H9 (cell line): ENCODE measurements around the gene SRGAP1. TPM values are rescaled to one million over a fixed set of nuclear protein-coding genes. Genes with fewer than 3 reads are reported as not detected.
A peak's percentile ranks its signal among the peaks of the same experiment; 100 is the strongest.

Experiments used
- DNase-seq: peaks from one replicate; pipeline ENCODE4 v3.0.0-alpha.2; 2017
- H2AFZ ChIP-seq: one replicate; pipeline ENCODE4 v1.6.1; 2013; ENCODE audit warnings: mild to moderate bottlenecking, low read length, control low read depth, moderate library complexity
- H2AK5ac ChIP-seq: 2 replicates; pipeline ENCODE4 v1.6.1; 2013; ENCODE audit warnings: low read length, control low read depth, mixed read lengths; ENCODE audit not compliant: insufficient read length
- H2BK120ac ChIP-seq: one replicate; pipeline ENCODE4 v1.6.1; 2013; ENCODE audit warnings: low read depth, mild to moderate bottlenecking, low read length, control low read depth, inconsistent platforms; ENCODE audit not compliant: poor library complexity, severe bottlenecking
- H2BK12ac ChIP-seq: 2 replicates; pipeline ENCODE4 v1.6.1; 2013; ENCODE audit warnings: low read length, control low read depth, mixed read lengths, low read depth; ENCODE audit not compliant: insufficient read length
- H2BK15ac ChIP-seq: 2 replicates; pipeline ENCODE4 v1.6.1; 2013; ENCODE audit warnings: low read depth, low read length, control low read depth
- H2BK20ac ChIP-seq: one replicate; pipeline ENCODE4 v1.6.1; 2013; ENCODE audit warnings: low read depth, mild to moderate bottlenecking, low read length, control low read depth, inconsistent platforms; ENCODE audit not compliant: poor library complexity, severe bottlenecking
- H2BK5ac ChIP-seq: 2 replicates; pipeline ENCODE4 v1.6.1; 2013; ENCODE audit warnings: low read length, control low read depth, mixed read lengths; ENCODE audit not compliant: insufficient read length
- H3K14ac ChIP-seq: 2 replicates; pipeline ENCODE4 v1.6.1; 2013; ENCODE audit warnings: low read length, control low read depth; ENCODE audit not compliant: insufficient read depth
- H3K18ac ChIP-seq: 2 replicates; pipeline ENCODE4 v1.6.1; 2013; ENCODE audit warnings: low read depth, mild to moderate bottlenecking, mixed read lengths, low read length, control low read depth; ENCODE audit not compliant: insufficient read length
- H3K23ac ChIP-seq: 2 replicates; pipeline ENCODE4 v1.6.1; 2013; ENCODE audit warnings: low read length, control low read depth, mixed read lengths, low read depth; ENCODE audit not compliant: insufficient read length
- H3K23me2 ChIP-seq: 2 replicates; pipeline ENCODE4 v1.6.1; 2013; ENCODE audit warnings: low read depth, mild to moderate bottlenecking, mixed read lengths, low read length, control low read depth; ENCODE audit not compliant: insufficient read length, poor library complexity, severe bottlenecking
- H3K27ac ChIP-seq: 2 replicates; pipeline ENCODE4 v1.5.1; 2013; ENCODE audit warnings: low read length, control low read depth, mixed read lengths, low read depth; ENCODE audit not compliant: insufficient read length
- H3K27me3 ChIP-seq: 2 replicates; pipeline ENCODE4 v1.6.1; 2013; ENCODE audit warnings: low read length, control low read depth, inconsistent platforms; ENCODE audit not compliant: insufficient read depth
- H3K4ac ChIP-seq: 2 replicates; pipeline ENCODE4 v1.6.1; 2013; ENCODE audit warnings: low read depth, mild to moderate bottlenecking, control low read depth, inconsistent platforms, low read length, moderate library complexity
- H3K4me1 ChIP-seq: 2 replicates; pipeline ENCODE4 v1.6.1; 2013; ENCODE audit warnings: low read length, control low read depth, inconsistent platforms; ENCODE audit not compliant: insufficient read depth
- H3K4me2 ChIP-seq: 2 replicates; pipeline ENCODE4 v1.6.1; 2013; ENCODE audit warnings: low read length, control low read depth, mixed read lengths; ENCODE audit not compliant: insufficient read length, insufficient read depth
- H3K56ac ChIP-seq: 2 replicates; pipeline ENCODE4 v1.6.1; 2013; ENCODE audit warnings: low read depth, mild to moderate bottlenecking, mixed read lengths, low read length, control low read depth; ENCODE audit not compliant: insufficient read length
- H3K79me1 ChIP-seq: 2 replicates; pipeline ENCODE4 v1.6.1; 2013; ENCODE audit warnings: low read depth, mild to moderate bottlenecking, moderate library complexity, low read length, control low read depth, inconsistent platforms; ENCODE audit not compliant: insufficient read depth, poor library complexity, severe bottlenecking
- H3K79me2 ChIP-seq: 2 replicates; pipeline ENCODE4 v1.6.1; 2013; ENCODE audit warnings: low read length, control low read depth, inconsistent platforms; ENCODE audit not compliant: insufficient read depth
- H3K9ac ChIP-seq: 2 replicates; pipeline ENCODE4 v1.6.1; 2013; ENCODE audit warnings: low read length, control low read depth, mixed read lengths; ENCODE audit not compliant: insufficient read length; ENCODE audit errors: extremely low read depth
- H3K9me3 ChIP-seq: one replicate; pipeline ENCODE4 v1.6.1; 2013; ENCODE audit warnings: low read depth, low read length, inconsistent platforms; ENCODE audit not compliant: control insufficient read depth
- H3T11ph ChIP-seq: one replicate; pipeline ENCODE4 v1.6.1; 2013; ENCODE audit warnings: mild to moderate bottlenecking, low read length, control low read depth, inconsistent platforms
- H4K20me1 ChIP-seq: one replicate; pipeline ENCODE4 v1.6.1; 2013; ENCODE audit not compliant: control insufficient read depth, insufficient read length, insufficient read depth
- H4K5ac ChIP-seq: 2 replicates; pipeline ENCODE4 v1.6.1; 2013; ENCODE audit warnings: low read depth, mild to moderate bottlenecking, mixed read lengths, low read length, control low read depth; ENCODE audit not compliant: insufficient read length
- H4K8ac ChIP-seq: replicated peaks from 2 replicates; pipeline ENCODE4 v1.6.1; 2013; ENCODE audit warnings: low read length, control low read depth, mixed read lengths, low read depth; ENCODE audit not compliant: insufficient read length
- H4K91ac ChIP-seq: 2 replicates; pipeline ENCODE4 v1.6.1; 2013; ENCODE audit warnings: low read depth, mild to moderate bottlenecking, moderate library complexity, mixed read lengths, low read length, control low read depth; ENCODE audit not compliant: insufficient read length
- H3K27ac Mint-ChIP-seq, 3 experiments: 2 replicates in 2 of 3; 3 replicates in 1 of 3; pipeline ENCODE4 v1.8.0; 2020 to 2021; ENCODE audit warnings: mixed read lengths in 3 of 3, mild to moderate bottlenecking in 1 of 3, moderate library complexity in 1 of 3
- H3K27me3 Mint-ChIP-seq: 2 replicates; pipeline ENCODE4 v1.8.0; 2021; ENCODE audit warnings: low read depth, mild to moderate bottlenecking, moderate library complexity, mixed read lengths
- H3K36me3 Mint-ChIP-seq, 3 experiments: 2 replicates in 2 of 3; 3 replicates in 1 of 3; pipeline ENCODE4 v1.8.0; 2020 to 2021; ENCODE audit warnings: low read depth in 3 of 3, mixed read lengths in 3 of 3; ENCODE audit not compliant: insufficient read depth in 1 of 3
- H3K4me1 Mint-ChIP-seq, 2 experiments: 2 replicates each; pipeline ENCODE4 v1.8.0; 2020; ENCODE audit warnings: mixed read lengths in 2 of 2
- H3K4me3 Mint-ChIP-seq, 2 experiments: 2 replicates in 1 of 2; 3 replicates in 1 of 2; pipeline ENCODE4 v1.8.0; 2020 to 2021; ENCODE audit warnings: mild to moderate bottlenecking in 2 of 2, mixed read lengths in 2 of 2, moderate library complexity in 1 of 2
- H3K9me3 Mint-ChIP-seq, 2 experiments: 2 replicates in 1 of 2; 3 replicates in 1 of 2; pipeline ENCODE4 v1.8.0; 2020; ENCODE audit warnings: mild to moderate bottlenecking in 2 of 2, mixed read lengths in 2 of 2, moderate library complexity in 1 of 2
- WGBS: extraction: QIAGEN DNeasy Blood & Tissue Kit; methylation state at CpG from one replicate; pipeline ENCODE4 v1.1.7; 2013; ENCODE audit warnings: missing lambda C conversion rate, low lambda C conversion rate, mixed read lengths; ENCODE audit not compliant: insufficient read length; ENCODE audit errors: extremely low coverage; 5-methylcytosine and 5-hydroxymethylcytosine counted together
- total RNA-seq: library from RNA; stranded (reverse); gene quantifications from 2 replicates; pipeline ENCODE4 v1.2.1, GENCODE V29; 2021
- TF ChIP-seq, protein P1 (sequence below): fragments of 200-600 bp; sonication (generic); conservative IDR thresholded peaks from 3 replicates; pipeline ENCODE4 v1.8.0; 2021; ENCODE audit warnings: antibody characterized with exemption, mild to moderate bottlenecking

SRGAP1 gene
- total RNA-seq, 1 experiment from 2014 or later = 4.8 TPM

DNA sequence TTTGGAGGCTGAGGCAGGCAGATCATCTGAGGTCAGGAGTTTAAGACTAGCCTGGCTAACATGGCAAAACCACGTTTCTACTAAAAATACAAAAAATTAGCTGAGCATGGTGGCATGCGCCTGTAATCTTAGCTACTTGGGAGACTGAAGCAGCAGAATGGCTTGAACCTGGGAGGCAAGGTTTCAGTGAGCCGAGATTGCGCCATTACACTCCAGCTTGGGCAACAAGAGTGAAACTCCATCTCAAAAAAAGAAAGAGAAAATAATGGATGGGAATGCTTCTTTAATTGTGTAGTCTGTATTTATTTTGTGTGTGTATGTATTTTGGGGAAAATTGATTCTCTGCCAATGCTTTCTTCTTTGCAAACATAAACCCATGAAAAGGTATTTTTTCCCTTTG is 32.5 kb downstream of the SRGAP1 start:
- no peak overlapping the region for H4K91ac ChIP-seq
- Mint-ChIP-seq H3K4me3 (no peak overlapping the region), H3K9me3 (no peaks in the 10 kb centered on the region), H3K4me1 (peaks cover 0 to 4% of the 10 kb centered on the region in 2 experiments; a peak in 2 of 4 replicates), H3K27me3 (no peaks in the 10 kb centered on the region), H3K36me3 (no peaks in the 10 kb centered on the region), H3K27ac (peak overlapping the region in 1 of 3 experiments; percentile 15; a peak in 1 of 7 replicates)
- H3T11ph ChIP-seq = no peak overlapping the region
- H3K27ac ChIP-seq = no peak overlapping the region
- no peaks in the 10 kb centered on the region for H3K27me3 ChIP-seq
- H2BK15ac ChIP-seq = no peak overlapping the region
- no peak overlapping the region for H2BK120ac ChIP-seq
- no peak overlapping the region for H2BK12ac ChIP-seq
- no peaks in the 10 kb centered on the region for H4K20me1 ChIP-seq
- WGBS = no CpG with 5 or more reads among the region's 4 CpGs
- no peak overlapping the region for H3K23ac ChIP-seq
- TF ChIP-seq, protein P1, sequence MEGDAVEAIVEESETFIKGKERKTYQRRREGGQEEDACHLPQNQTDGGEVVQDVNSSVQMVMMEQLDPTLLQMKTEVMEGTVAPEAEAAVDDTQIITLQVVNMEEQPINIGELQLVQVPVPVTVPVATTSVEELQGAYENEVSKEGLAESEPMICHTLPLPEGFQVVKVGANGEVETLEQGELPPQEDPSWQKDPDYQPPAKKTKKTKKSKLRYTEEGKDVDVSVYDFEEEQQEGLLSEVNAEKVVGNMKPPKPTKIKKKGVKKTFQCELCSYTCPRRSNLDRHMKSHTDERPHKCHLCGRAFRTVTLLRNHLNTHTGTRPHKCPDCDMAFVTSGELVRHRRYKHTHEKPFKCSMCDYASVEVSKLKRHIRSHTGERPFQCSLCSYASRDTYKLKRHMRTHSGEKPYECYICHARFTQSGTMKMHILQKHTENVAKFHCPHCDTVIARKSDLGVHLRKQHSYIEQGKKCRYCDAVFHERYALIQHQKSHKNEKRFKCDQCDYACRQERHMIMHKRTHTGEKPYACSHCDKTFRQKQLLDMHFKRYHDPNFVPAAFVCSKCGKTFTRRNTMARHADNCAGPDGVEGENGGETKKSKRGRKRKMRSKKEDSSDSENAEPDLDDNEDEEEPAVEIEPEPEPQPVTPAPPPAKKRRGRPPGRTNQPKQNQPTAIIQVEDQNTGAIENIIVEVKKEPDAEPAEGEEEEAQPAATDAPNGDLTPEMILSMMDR = no peak
- no peak overlapping the region for H3K4me2 ChIP-seq
- no peak overlapping the region for H3K4ac ChIP-seq
- H3K4me1 ChIP-seq = no peaks in the 10 kb centered on the region
- H3K9ac ChIP-seq = no peak overlapping the region
- no peak overlapping the region for H3K14ac ChIP-seq
- H2AK5ac ChIP-seq = no peak overlapping the region
- no peak overlapping the region for H4K5ac ChIP-seq
- no peak overlapping the region for H4K8ac ChIP-seq
- no peaks in the 10 kb centered on the region; the same call in 1 of the 2 replicates for H3K79me2 ChIP-seq
- H3K23me2 ChIP-seq = no peaks in the 10 kb centered on the region
- no peak for DNase-seq
- H2BK20ac ChIP-seq = no peak overlapping the region
- H3K18ac ChIP-seq = no peak overlapping the region
- H2AFZ ChIP-seq = no peak overlapping the region
- no peak overlapping the region for H3K56ac ChIP-seq
- H3K79me1 ChIP-seq = peaks cover 2% of the 10 kb centered on the region
- H3K9me3 ChIP-seq = no peaks in the 10 kb centered on the region
- no peak overlapping the region for H2BK5ac ChIP-seq
